IMR-90 (cell line): Measurements from ENCODE around the gene SURF2. TPM values are rescaled to one million over a fixed set of nuclear protein-coding genes. Genes with fewer than 3 reads are reported as not detected.

Experiments
- ATAC-seq: fragments of 200-7000 bp; cut with Tn5 transposase; 2 replicates; pipeline ENCODE4 v1.9.1; 2020; ENCODE audit warnings: low read depth, mild to moderate bottlenecking, moderate library complexity
- BruUV-seq: library from RNA; stranded (reverse); fragments of 400-500 nt; replicated peaks from 2 replicates; lab custom pipeline; 2021; lab: Mats Ljungman, UMichigan
- CTCF ChIA-PET: fragments of 300-600 bp; formaldehyde crosslinking; extraction: SDS; loops from one replicate; lab custom pipeline; 2021; ENCODE audit warnings: antibody characterized with exemption; lab: Yijun Ruan, JAX
- POLR2A ChIA-PET: fragments of 300-600 bp; sonication (Branson Sonifier 250); formaldehyde crosslinking; loops from one replicate; lab custom pipeline; 2022; ENCODE audit warnings: antibody characterized with exemption; ENCODE audit not compliant: unreplicated experiment; lab: Charles Lee
- DNase-seq: peaks from one replicate; pipeline ENCODE4 v3.0.0; 2013
- H2AFZ ChIP-seq: replicated peaks from 2 replicates; pipeline ENCODE3; 2013; ENCODE audit warnings: low read length, mild to moderate bottlenecking; ENCODE audit not compliant: poor library complexity
- H2AK5ac ChIP-seq: 2 replicates; pipeline ENCODE4 v1.6.1; 2013; ENCODE audit warnings: low read depth, low read length, inconsistent platforms
- H2AK9ac ChIP-seq: replicated peaks from 2 replicates; pipeline ENCODE3; 2013; ENCODE audit warnings: mild to moderate bottlenecking, low read depth, low read length, moderate library complexity; ENCODE audit not compliant: poor library complexity
- H2BK120ac ChIP-seq: 2 replicates; pipeline ENCODE4 v1.6.1; 2013; ENCODE audit warnings: low read depth, low read length, inconsistent platforms
- H2BK15ac ChIP-seq: 3 replicates; pipeline ENCODE4 v1.6.1; 2013; ENCODE audit warnings: low read depth, low read length, inconsistent platforms
- H2BK20ac ChIP-seq: 2 replicates; pipeline ENCODE4 v1.6.1; 2013; ENCODE audit warnings: low read depth, mild to moderate bottlenecking, inconsistent platforms, low read length, moderate library complexity
- H2BK5ac ChIP-seq: 2 replicates; pipeline ENCODE4 v1.6.1; 2013; ENCODE audit warnings: mild to moderate bottlenecking, low read depth, low read length, inconsistent platforms; ENCODE audit not compliant: poor library complexity, severe bottlenecking
- H3K14ac ChIP-seq: replicated peaks from 2 replicates; pipeline ENCODE4 v1.6.1; 2013; ENCODE audit warnings: low read depth, low read length, inconsistent platforms
- H3K18ac ChIP-seq: 2 replicates; pipeline ENCODE4 v1.6.1; 2013; ENCODE audit warnings: low read depth, low read length, control low read depth
- H3K23ac ChIP-seq: 2 replicates; pipeline ENCODE4 v1.6.1; 2013; ENCODE audit warnings: low read depth, low read length, inconsistent platforms
- H3K27ac ChIP-seq: 2 replicates; pipeline ENCODE4 v1.5.1; 2013; ENCODE audit warnings: mild to moderate bottlenecking, control low read depth, low read length; ENCODE audit not compliant: insufficient read depth
- H3K27me3 ChIP-seq: 2 replicates; pipeline ENCODE4 v1.6.1; 2013; ENCODE audit warnings: low read length; ENCODE audit not compliant: control insufficient read depth, insufficient read depth
- H3K36me3 ChIP-seq: 2 replicates; pipeline ENCODE4 v1.6.1; 2013; ENCODE audit warnings: low read length, mixed read lengths; ENCODE audit not compliant: control insufficient read depth, insufficient read depth
- H3K4ac ChIP-seq: 2 replicates; pipeline ENCODE4 v1.6.1; 2013; ENCODE audit warnings: low read depth, low read length, inconsistent platforms
- H3K4me1 ChIP-seq: 2 replicates; pipeline ENCODE4 v1.6.1; 2013; ENCODE audit warnings: low read length, mixed read lengths; ENCODE audit not compliant: control insufficient read depth, insufficient read depth
- H3K4me2 ChIP-seq: 2 replicates; pipeline ENCODE4 v1.6.1; 2013; ENCODE audit warnings: low read depth, mild to moderate bottlenecking, control low read depth, low read length, moderate library complexity
- H3K4me3 ChIP-seq: 2 replicates; pipeline ENCODE4 v1.5.1; 2013; ENCODE audit warnings: low read depth, mild to moderate bottlenecking, control low read depth, low read length, moderate library complexity; ENCODE audit not compliant: insufficient read depth
- H3K56ac ChIP-seq: 2 replicates; pipeline ENCODE4 v1.6.1; 2013; ENCODE audit warnings: low read length, inconsistent platforms; ENCODE audit not compliant: insufficient read depth; ENCODE audit errors: extremely low read depth
- H3K79me1 ChIP-seq, 2 experiments: 2 replicates each; pipeline ENCODE4 v1.6.1; 2013; ENCODE audit warnings: low read length in 2 of 2, inconsistent platforms in 1 of 2, low read depth in 1 of 2
- H3K9ac ChIP-seq: 2 replicates; pipeline ENCODE4 v1.6.1; 2013; ENCODE audit warnings: low read depth, low read length, control low read depth
- H3K9me1 ChIP-seq: 2 replicates; pipeline ENCODE4 v1.6.1; 2013; ENCODE audit warnings: low read length, inconsistent platforms; ENCODE audit not compliant: insufficient read depth
- H3K9me3 ChIP-seq: 2 replicates; pipeline ENCODE4 v1.6.1; 2013; ENCODE audit warnings: low read length; ENCODE audit not compliant: control insufficient read depth, insufficient read depth
- H4K20me1 ChIP-seq: 2 replicates; pipeline ENCODE4 v1.6.1; 2013; ENCODE audit warnings: low read length, inconsistent platforms; ENCODE audit not compliant: insufficient read depth
- H4K5ac ChIP-seq: 2 replicates; pipeline ENCODE4 v1.6.1; 2013; ENCODE audit warnings: mild to moderate bottlenecking, low read depth, low read length, control low read depth
- H4K8ac ChIP-seq, 2 experiments: 2 replicates each; pipeline ENCODE4 v1.6.1; 2013; ENCODE audit warnings: low read depth in 2 of 2, low read length in 2 of 2, control low read depth in 1 of 2, inconsistent platforms in 1 of 2
- H4K91ac ChIP-seq: 2 replicates; pipeline ENCODE4 v1.6.1; 2013; ENCODE audit warnings: low read depth, low read length, inconsistent platforms; ENCODE audit not compliant: insufficient read depth
- BHLHE40 ChIP-seq: fragments of 150-350 bp; IDR thresholded peaks from 2 replicates; pipeline ENCODE4 v1.6.1; 2016; ENCODE audit warnings: mild to moderate bottlenecking, low read depth, low read length
- CEBPB ChIP-seq: IDR thresholded peaks from 2 replicates; pipeline ENCODE4 v1.6.1; 2012; ENCODE audit warnings: low read depth, low read length, improper control_type of control experiment
- FOS ChIP-seq: fragments of 150-350 bp; IDR thresholded peaks from 2 replicates; pipeline ENCODE4 v1.6.1; 2016; ENCODE audit warnings: low read depth, low read length
- MAFK ChIP-seq: IDR thresholded peaks from 2 replicates; pipeline ENCODE4 v1.6.1; 2012; ENCODE audit warnings: low read depth, low read length, improper control_type of control experiment
- NFE2L2 ChIP-seq: fragments of 150-350 bp; IDR thresholded peaks from 2 replicates; pipeline ENCODE4 v1.6.1; 2016; ENCODE audit warnings: low read depth, mild to moderate bottlenecking, low read length
- RCOR1 ChIP-seq: IDR thresholded peaks from 2 replicates; pipeline ENCODE4 v1.6.1; 2012; ENCODE audit warnings: mild to moderate bottlenecking, low read length, improper control_type of control experiment; ENCODE audit not compliant: insufficient replicate concordance
- RFX5 ChIP-seq: IDR thresholded peaks from 2 replicates; pipeline ENCODE4 v1.8.0; 2012; ENCODE audit warnings: low read depth, mild to moderate bottlenecking, low read length, moderate library complexity
- SMC3 ChIP-seq: fragments of 150-350 bp; IDR thresholded peaks from 2 replicates; pipeline ENCODE4 v1.6.1; 2016; ENCODE audit warnings: low read depth, mild to moderate bottlenecking, antibody characterized with exemption, low read length, moderate library complexity
- WGBS, 2 experiments: methylation state at CpG; one replicate each; pipeline versions ENCODE4 v1.1.5 to v1.1.7; 2013; ENCODE audit warnings: missing lambda C conversion rate in 2 of 2; ENCODE audit not compliant: insufficient read length in 1 of 2; ENCODE audit errors: extremely low coverage in 2 of 2; 5-methylcytosine and 5-hydroxymethylcytosine counted together
- dilution Hi-C: fragments of 300-500 bp; cut with HindIII; formaldehyde crosslinking; loops from one replicate; pipeline ENCODE4 v1.14.3; 2018; ENCODE audit warnings: low sequenced_read_pairs; ENCODE audit not compliant: unreplicated experiment
- in situ Hi-C: fragments of 300-500 bp; cut with MboI; formaldehyde crosslinking; loops from 3 replicates; pipeline ENCODE4 v1.14.3; 2019; ENCODE audit warnings: low sequenced_read_pairs, inconsistent platforms, mixed read lengths
- intact Hi-C: fragments of 100-400 bp; cut with micrococcal nuclease; formaldehyde crosslinking; loops from 2 replicates; pipeline ENCODE4 v1.10.0; 2022
- polyA plus RNA-seq, 3 experiments: library from polyadenylated mRNA; depleted of rRNA; stranded (reverse); fragments of >200 nt; gene quantifications; 2 replicates each; pipeline ENCODE4 v1.2.3, GENCODE V29; 2012; ENCODE audit warnings: low replicate concordance in 1 of 3
- total RNA-seq: library from RNA; depleted of rRNA; stranded (reverse); fragments of >200 nt; gene quantifications from 2 replicates; pipeline ENCODE4 v1.2.3, GENCODE V29; 2012
- TF ChIP-seq, protein P1 (sequence below): fragments of 150-350 bp; IDR thresholded peaks from 2 replicates; pipeline ENCODE4 v1.6.1; 2016; ENCODE audit warnings: low read depth, mild to moderate bottlenecking, low read length, moderate library complexity, borderline replicate concordance
- TF ChIP-seq, protein P2 (sequence below): conservative IDR thresholded peaks from 2 replicates; pipeline ENCODE4 v1.5.1; 2012; ENCODE audit warnings: mild to moderate bottlenecking, low read depth, low read length, improper control_type of control experiment
- TF ChIP-seq, protein P3 (sequence below): fragments of 150-350 bp; IDR thresholded peaks from 2 replicates; pipeline ENCODE4 v1.6.1; 2017; ENCODE audit warnings: mild to moderate bottlenecking, antibody characterized with exemption, low read length, low read depth

The SURF2 gene
- total and polyA plus RNA-seq, 2 of the 4 experiments (the other 2 are of a cell fraction), result 9.9 to 16.3 TPM

DNA sequence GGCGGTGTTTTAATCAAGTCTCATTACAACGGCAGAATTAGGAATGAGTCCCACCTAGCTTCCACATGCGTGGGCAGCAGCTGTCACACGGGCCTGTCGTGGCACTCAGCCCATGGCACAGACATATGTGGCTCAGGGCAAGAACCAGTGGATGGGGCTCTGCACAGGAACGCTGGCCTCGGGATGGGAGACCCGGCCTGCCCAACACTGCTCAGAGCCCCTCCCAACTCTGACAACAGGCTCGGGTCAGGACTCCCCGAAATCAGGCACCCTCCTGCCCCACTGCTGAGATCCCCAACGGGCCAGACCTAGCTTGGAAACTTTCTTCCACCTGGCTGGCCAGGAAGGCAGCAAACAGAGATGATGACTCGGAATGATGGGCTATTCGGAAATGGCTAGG is 15.4 kb upstream of the SURF2 start:
- intact Hi-C loops (no loop called here), dilution Hi-C loops (no loop called here), in situ Hi-C loops (no loop called here)
- Histone ChIP-seq H3K27ac (no peak overlapping the region), H3K4me3 (no peak overlapping the region), H3K56ac (no peak overlapping the region), H2BK5ac (no peak overlapping the region), H3K9me3 (no peaks in the 10 kb centered on the region), H4K5ac (no peak overlapping the region), H3K4ac (no peak overlapping the region), H3K79me1 (peaks cover 15 to 32% of the 10 kb centered on the region in 2 experiments; a peak in 3 of 4 replicates), H2AK9ac (no peak overlapping the region), H3K4me2 (no peak overlapping the region), H3K36me3 (peaks cover 63% of the 10 kb centered on the region), H2BK15ac (no peak overlapping the region), H4K8ac (no peak overlapping the region), H3K9ac (no peak overlapping the region), H2BK20ac (no peak overlapping the region), H3K9me1 (0 out of 2 replicates have a peak, but pooled peaks cover 4% of the 10 kb centered on the region), H3K14ac (no peak overlapping the region), H2BK120ac (no peak overlapping the region), H2AK5ac (no peak overlapping the region), H4K91ac (no peak overlapping the region), H3K23ac (no peak overlapping the region), H2AFZ (no peak overlapping the region), H4K20me1 (0 out of 2 replicates have a peak, but pooled peaks cover 1% of the 10 kb centered on the region), H3K4me1 (no peaks in the 10 kb centered on the region), H3K18ac (no peak overlapping the region), H3K27me3 (no peaks in the 10 kb centered on the region)
- POLR2A ChIA-PET, result no interaction called here
- no peak for DNase-seq
- WGBS, 2 experiments, result 94% methylated on average over 12 of the region's 13 CpGs; no CpG with 5 or more reads in 1 of the 2 experiments
- no peak for ATAC-seq
- TF ChIP-seq, protein P1, sequence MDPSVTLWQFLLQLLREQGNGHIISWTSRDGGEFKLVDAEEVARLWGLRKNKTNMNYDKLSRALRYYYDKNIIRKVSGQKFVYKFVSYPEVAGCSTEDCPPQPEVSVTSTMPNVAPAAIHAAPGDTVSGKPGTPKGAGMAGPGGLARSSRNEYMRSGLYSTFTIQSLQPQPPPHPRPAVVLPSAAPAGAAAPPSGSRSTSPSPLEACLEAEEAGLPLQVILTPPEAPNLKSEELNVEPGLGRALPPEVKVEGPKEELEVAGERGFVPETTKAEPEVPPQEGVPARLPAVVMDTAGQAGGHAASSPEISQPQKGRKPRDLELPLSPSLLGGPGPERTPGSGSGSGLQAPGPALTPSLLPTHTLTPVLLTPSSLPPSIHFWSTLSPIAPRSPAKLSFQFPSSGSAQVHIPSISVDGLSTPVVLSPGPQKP, result no peak
- TF ChIP-seq NFE2L2 (no peak), SMC3 (no peak), RFX5 (no peak), MAFK (no peak), CEBPB (no peak), BHLHE40 (no peak), FOS (no peak), RCOR1 (no peak)
- TF ChIP-seq, protein P2, sequence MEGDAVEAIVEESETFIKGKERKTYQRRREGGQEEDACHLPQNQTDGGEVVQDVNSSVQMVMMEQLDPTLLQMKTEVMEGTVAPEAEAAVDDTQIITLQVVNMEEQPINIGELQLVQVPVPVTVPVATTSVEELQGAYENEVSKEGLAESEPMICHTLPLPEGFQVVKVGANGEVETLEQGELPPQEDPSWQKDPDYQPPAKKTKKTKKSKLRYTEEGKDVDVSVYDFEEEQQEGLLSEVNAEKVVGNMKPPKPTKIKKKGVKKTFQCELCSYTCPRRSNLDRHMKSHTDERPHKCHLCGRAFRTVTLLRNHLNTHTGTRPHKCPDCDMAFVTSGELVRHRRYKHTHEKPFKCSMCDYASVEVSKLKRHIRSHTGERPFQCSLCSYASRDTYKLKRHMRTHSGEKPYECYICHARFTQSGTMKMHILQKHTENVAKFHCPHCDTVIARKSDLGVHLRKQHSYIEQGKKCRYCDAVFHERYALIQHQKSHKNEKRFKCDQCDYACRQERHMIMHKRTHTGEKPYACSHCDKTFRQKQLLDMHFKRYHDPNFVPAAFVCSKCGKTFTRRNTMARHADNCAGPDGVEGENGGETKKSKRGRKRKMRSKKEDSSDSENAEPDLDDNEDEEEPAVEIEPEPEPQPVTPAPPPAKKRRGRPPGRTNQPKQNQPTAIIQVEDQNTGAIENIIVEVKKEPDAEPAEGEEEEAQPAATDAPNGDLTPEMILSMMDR, result no peak
- TF ChIP-seq, protein P3, sequence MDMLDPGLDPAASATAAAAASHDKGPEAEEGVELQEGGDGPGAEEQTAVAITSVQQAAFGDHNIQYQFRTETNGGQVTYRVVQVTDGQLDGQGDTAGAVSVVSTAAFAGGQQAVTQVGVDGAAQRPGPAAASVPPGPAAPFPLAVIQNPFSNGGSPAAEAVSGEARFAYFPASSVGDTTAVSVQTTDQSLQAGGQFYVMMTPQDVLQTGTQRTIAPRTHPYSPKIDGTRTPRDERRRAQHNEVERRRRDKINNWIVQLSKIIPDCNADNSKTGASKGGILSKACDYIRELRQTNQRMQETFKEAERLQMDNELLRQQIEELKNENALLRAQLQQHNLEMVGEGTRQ, result no peak
- no TSS peak for BruUV-seq
- CTCF ChIA-PET, result no interaction called here
